ENCODE measurements around the gene MACROD2. TPM values are rescaled to one million over a fixed set of nuclear protein-coding genes. Genes with fewer than 3 reads are reported as not detected.

Gene MACROD2
- total and polyA plus RNA-seq, 2 donors (not counting 1 experiment from before 2014, with no cell fraction given): 5.3 to 6.7 TPM

- H3K4me3 ChIP-seq (ENCODE audit: control extremely low read depth in 1 of 5, extremely low read depth in 1 of 5, insufficient read depth in 1 of 5, low read depth in 2 of 5, low read length in 4 of 5): peak overlapping the region in 4 of 5 experiments; percentile 9 to 43 (median 32)
- POLR2A ChIA-PET: interaction anchor here (1.7 kb wide), 1 partner anchor 13 kb away, joined by 4 read pairs; no protein-coding TSS in a partner anchor
- H4K20me1 ChIP-seq (ENCODE audit: control insufficient read depth, insufficient read depth, low read length, poor library complexity, severe bottlenecking): no peaks in the 10 kb centered on the region
- DNase-seq (peak; percentile 13), ATAC-seq (ENCODE audit: low read depth) (peak; percentile 53)
- Mint-ChIP-seq H3K27me3 (no peaks in the 10 kb centered on the region), H3K9me3 (ENCODE audit: insufficient read depth) (no peaks in the 10 kb centered on the region), H3K4me1 (peaks cover 30% of the 10 kb centered on the region), H3K4me3 (peak overlapping the region; percentile 71), H3K27ac (peak overlapping the region; percentile 87)
- H3K9ac ChIP-seq (ENCODE audit: low read length): peak overlapping the region; percentile 43
- no peaks in the 10 kb centered on the region for H3K36me3 ChIP-seq (replicated peaks in 1 of 2; ENCODE audit: control extremely low read depth in 1 of 2, control insufficient read depth in 1 of 2, extremely low read depth in 1 of 2, insufficient read depth in 2 of 2, low read length in 1 of 2)
- H3K79me2 ChIP-seq (ENCODE audit: control insufficient read depth, insufficient read depth, low read length): peaks cover 8% of the 10 kb centered on the region
- CTCF ChIA-PET: no interaction called here
- H3K27ac ChIP-seq (ENCODE audit: low read length in 2 of 2): peak overlapping the region; percentile 41 to 77
- H3K27me3 ChIP-seq (replicated peaks in 1 of 4; ENCODE audit: control extremely low read depth in 1 of 4, control insufficient read depth in 3 of 4, insufficient read depth in 4 of 4, low read length in 3 of 4): no peaks in the 10 kb centered on the region
- no peaks in the 10 kb centered on the region for H3K9me3 ChIP-seq (ENCODE audit: control extremely low read depth in 1 of 3, control insufficient read depth in 2 of 3, insufficient read depth in 1 of 3, low read length in 2 of 3)
- WGBS (ENCODE audit: insufficient coverage): 88% methylated on average over 2 of the region's 4 CpGs
- no peak for TF ChIP-seq EZH2 (IDR thresholded peaks at IDR 0.05; ENCODE audit: borderline replicate concordance, insufficient read depth, low read depth, low read length, poor library complexity, severe bottlenecking)
- no peak for TF ChIP-seq CTCF (IDR thresholded peaks at IDR 0.05)
- intact Hi-C loops (cut with micrococcal nuclease): loop anchor here (2.0 kb wide), 1 partner anchor 14 kb away; no protein-coding TSS in a partner anchor
- H2AFZ ChIP-seq (ENCODE audit: insufficient read depth, low read depth, low read length, poor library complexity, severe bottlenecking): peak overlapping the region; percentile 60
- H3K4me1 ChIP-seq (ENCODE audit: control insufficient read depth in 2 of 2, insufficient read depth in 2 of 2, low read length in 2 of 2): peaks cover 10 to 14% of the 10 kb centered on the region in 2 donors
- peak overlapping the region; percentile 67 for H3K4me2 ChIP-seq (replicated peaks; ENCODE audit: low read depth, low read length, poor library complexity, severe bottlenecking)
Observed at GRCh38 chr20:15333170-15333569, 1337.9 kb downstream of the MACROD2 start.

GRCh38 chr20:15336011-15336410, 1340.7 kb downstream of the MACROD2 start:
- Histone ChIP-seq H3K4me1 (ENCODE audit: control insufficient read depth in 2 of 2, insufficient read depth in 2 of 2, low read length in 2 of 2) (peaks cover 10 to 14% of the 10 kb centered on the region in 2 donors), H3K4me2 (replicated peaks; ENCODE audit: low read depth, low read length, poor library complexity, severe bottlenecking) (no peak overlapping the region), H3K9me3 (ENCODE audit: control extremely low read depth in 1 of 3, control insufficient read depth in 2 of 3, insufficient read depth in 1 of 3, low read length in 2 of 3) (no peaks in the 10 kb centered on the region), H4K20me1 (ENCODE audit: control insufficient read depth, insufficient read depth, low read length, poor library complexity, severe bottlenecking) (no peaks in the 10 kb centered on the region), H3K36me3 (replicated peaks in 1 of 2; ENCODE audit: control extremely low read depth in 1 of 2, control insufficient read depth in 1 of 2, extremely low read depth in 1 of 2, insufficient read depth in 2 of 2, low read length in 1 of 2) (no peaks in the 10 kb centered on the region), H3K79me2 (ENCODE audit: control insufficient read depth, insufficient read depth, low read length) (peaks cover 8% of the 10 kb centered on the region), H3K27ac (ENCODE audit: low read length in 2 of 2) (no peak overlapping the region), H2AFZ (ENCODE audit: insufficient read depth, low read depth, low read length, poor library complexity, severe bottlenecking) (no peak overlapping the region), H3K9ac (ENCODE audit: low read length) (no peak overlapping the region), H3K4me3 (ENCODE audit: control extremely low read depth in 1 of 5, extremely low read depth in 1 of 5, insufficient read depth in 1 of 5, low read depth in 2 of 5, low read length in 4 of 5) (no peak overlapping the region), H3K27me3 (replicated peaks in 1 of 4; ENCODE audit: control extremely low read depth in 1 of 4, control insufficient read depth in 3 of 4, insufficient read depth in 4 of 4, low read length in 3 of 4) (no peaks in the 10 kb centered on the region)
- no peaks in the 10 kb centered on the region for H3K27me3 Mint-ChIP-seq
- DNase-seq (no peak), ATAC-seq (ENCODE audit: low read depth) (no peak)
- intact Hi-C loops (cut with micrococcal nuclease): no loop called here
- TF ChIP-seq CTCF (IDR thresholded peaks at IDR 0.05) (no peak), EZH2 (IDR thresholded peaks at IDR 0.05; ENCODE audit: borderline replicate concordance, insufficient read depth, low read depth, low read length, poor library complexity, severe bottlenecking) (no peak)
- ChIA-PET CTCF (no interaction called here), POLR2A (no interaction called here)
- no peak overlapping the region for H3K27ac Mint-ChIP-seq
- H3K4me1 Mint-ChIP-seq: peaks cover 24% of the 10 kb centered on the region
- WGBS (ENCODE audit: insufficient coverage): 75% methylated on average over 1 of the region's 2 CpGs
- no peaks in the 10 kb centered on the region for H3K9me3 Mint-ChIP-seq (ENCODE audit: insufficient read depth)
- H3K4me3 Mint-ChIP-seq: peak overlapping the region; percentile 14
